GM18502 (cell line): ENCODE measurements around the gene SNX30.

Experiments used
- ATAC-seq: cut with Tn5 transposase; IDR thresholded peaks from one replicate; pipeline ENCODE4 v1.9.1; 2021; ENCODE audit warnings: mild to moderate bottlenecking; ENCODE audit not compliant: unreplicated experiment, poor library complexity

The SNX30 gene

DNA sequence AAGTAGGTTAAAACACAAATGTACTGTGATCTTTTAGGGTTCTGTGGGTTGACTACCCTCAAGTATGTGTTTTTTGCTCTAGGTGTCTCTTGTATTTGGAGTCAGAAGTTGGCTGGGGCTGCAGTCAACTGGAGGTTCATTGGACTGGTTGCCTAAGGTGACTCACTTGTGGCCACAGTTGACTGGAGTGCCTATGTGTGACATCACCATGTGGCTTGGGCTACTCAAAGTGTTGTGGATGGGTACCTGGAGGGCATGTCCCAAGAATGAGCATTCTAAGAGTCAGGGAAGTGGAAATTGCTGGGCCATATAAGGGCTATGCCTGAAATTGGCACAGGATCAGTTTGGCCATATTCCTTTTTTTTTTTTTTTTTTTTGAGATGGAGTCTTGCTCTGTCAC lies 27.4 kb downstream of the SNX30 start:
- no peak for ATAC-seq

GRCh38 chr9:112780450-112781036 lies 30.0 kb downstream of the SNX30 start:
- ATAC-seq = no peak

DNA sequence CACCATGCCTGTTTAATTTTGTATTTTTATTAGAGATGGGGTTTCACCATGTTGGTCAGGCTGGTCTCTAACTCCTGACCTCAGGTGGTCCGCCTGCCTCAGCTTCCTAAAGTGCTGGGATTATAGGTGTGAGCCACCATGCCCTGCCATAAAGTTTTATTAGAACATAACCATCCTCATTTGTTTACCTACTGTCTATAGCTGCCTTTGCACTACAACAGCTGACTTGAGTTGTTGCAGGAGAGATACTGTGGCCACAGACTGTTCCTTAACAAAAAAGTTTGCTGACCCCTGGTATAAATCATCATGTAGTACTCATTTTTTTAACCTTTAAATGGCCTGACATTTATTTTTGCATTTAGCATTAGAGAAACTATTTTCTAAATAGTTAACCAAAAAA lies 31.7 kb downstream of the SNX30 start:
- no peak for ATAC-seq

GRCh38 chr9:112783551-112783954 lies 33.0 kb downstream of the SNX30 start:
- ATAC-seq = no peak

- ATAC-seq = no peak
Measured at GRCh38 chr9:112784020-112784785, 33.6 kb downstream of the SNX30 start.

- ATAC-seq = no peak
Measured at GRCh38 chr9:112785986-112786385, 35.4 kb downstream of the SNX30 start.

DNA sequence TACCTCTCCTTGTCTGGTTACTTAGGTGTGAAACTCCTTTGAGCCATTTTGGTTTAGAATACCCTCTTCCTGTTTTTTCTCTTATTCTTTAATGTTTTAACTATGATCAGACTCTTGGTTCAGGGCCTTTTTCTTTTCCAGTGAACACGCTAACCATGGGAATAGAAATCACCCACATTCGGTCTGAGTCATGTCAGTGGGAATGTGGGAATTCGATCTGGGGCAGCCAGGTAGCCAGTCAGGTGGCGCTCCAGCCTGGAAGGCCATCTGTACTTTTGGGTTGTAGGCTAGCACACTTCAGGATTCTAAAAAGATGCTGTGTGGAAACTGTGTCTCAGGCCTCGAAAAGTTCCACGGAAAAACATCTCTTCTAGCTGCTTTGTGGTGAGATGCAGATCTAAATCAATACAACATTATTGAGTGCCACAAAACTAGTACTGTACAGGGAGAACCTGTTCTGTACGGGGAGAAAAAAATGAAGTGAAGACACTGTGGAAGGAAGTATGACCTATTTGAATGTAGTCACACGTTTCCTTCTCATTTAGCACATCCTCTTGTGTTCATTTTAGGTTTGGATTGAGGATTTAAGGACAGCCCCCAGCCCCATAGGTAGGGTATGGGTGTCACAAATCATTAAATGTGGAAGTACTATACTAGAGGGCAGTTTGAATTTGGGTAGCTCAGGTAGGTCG lies 36.4 kb downstream of the SNX30 start:
- ATAC-seq = no peak

GRCh38 chr9:112787978-112788377 lies 37.4 kb downstream of the SNX30 start:
- ATAC-seq = no peak

- ATAC-seq = no peak
Measured at GRCh38 chr9:112789473-112789872, 38.9 kb downstream of the SNX30 start.

DNA sequence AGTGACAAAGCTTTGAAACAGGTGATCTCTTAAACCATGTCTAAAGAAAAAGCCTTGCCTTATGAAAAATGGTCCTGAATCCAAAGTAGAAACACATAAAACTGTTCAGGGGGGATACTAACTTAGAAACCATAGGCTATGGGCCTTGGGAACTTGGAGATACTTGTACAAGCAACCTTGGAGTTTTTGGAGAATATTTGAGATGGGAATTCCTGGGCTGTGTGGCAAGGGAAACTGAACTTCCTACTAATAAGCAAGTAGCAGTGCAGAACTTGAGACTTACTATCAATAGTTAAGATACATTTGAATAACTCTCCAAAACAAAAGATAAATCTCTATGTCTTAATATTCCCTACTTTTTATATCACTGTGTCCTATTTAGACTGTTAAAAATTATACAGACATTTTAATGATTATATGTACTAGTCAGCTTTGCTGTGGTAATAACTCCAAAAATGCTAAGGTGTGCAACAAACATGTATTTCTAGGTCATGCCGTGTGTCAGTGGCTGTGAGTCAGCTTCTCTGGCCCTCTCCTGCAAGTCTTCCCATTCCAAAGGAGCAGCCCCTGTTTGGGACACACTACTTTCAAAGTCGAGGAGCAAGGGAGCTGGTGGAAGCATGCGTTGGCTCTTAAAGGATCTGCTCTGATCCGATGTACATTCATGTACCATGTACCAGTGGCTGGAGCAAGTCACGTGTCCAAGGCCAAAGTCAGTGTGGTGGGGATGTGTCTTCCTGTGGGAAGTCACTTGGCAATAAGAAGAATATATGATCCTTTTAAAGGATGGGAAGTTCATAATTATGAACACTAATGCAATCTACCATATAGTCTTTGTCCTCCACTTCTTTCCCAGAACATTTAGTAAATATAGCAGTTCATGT lies 39.6 kb downstream of the SNX30 start:
- no peak for ATAC-seq

GRCh38 chr9:112792670-112793069 lies 42.1 kb downstream of the SNX30 start:
- ATAC-seq = no peak

- ATAC-seq = no peak
Measured at GRCh38 chr9:112793213-112793810, 42.8 kb downstream of the SNX30 start.

DNA sequence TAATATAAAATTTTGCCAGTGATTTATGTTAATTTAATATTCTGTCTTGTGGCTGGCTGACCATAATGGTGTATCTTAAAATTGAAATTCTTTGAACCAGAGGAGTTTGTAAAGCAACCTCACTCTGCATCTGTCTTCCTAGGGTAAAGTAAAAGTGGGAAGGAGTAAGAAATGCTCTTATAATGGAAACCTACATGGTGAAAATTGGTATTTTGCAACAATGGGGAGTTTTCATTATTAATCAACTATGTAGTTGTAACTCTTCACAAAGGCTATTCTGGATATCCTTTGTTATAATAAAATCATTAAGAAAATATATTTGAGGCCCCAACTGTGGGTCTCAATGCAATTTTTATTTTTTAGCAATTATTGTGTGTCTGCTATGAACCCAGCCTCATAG lies 44.2 kb downstream of the SNX30 start:
- no peak for ATAC-seq

DNA sequence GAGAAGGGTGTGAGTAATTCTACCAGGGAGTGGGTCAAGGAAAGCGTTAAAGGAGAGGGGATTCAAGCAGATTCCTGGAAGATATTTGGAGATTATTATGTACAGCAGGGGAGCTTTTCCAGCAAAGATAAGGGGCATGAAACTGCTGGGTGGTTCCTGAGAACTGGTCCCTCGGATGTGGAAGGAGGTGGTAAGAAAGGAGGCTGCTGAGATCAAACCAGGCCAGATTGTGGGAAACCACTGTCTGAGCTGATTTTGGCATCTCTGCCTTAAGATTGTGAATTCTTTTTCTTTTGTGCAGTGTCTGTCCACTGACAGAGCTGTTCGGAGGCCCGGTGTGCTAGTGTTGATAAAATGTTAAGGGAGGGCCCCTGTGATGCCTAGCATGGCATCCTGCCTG lies 45.4 kb downstream of the SNX30 start:
- no peak for ATAC-seq

GRCh38 chr9:112796485-112796884 lies 45.9 kb downstream of the SNX30 start:
- no peak for ATAC-seq

DNA sequence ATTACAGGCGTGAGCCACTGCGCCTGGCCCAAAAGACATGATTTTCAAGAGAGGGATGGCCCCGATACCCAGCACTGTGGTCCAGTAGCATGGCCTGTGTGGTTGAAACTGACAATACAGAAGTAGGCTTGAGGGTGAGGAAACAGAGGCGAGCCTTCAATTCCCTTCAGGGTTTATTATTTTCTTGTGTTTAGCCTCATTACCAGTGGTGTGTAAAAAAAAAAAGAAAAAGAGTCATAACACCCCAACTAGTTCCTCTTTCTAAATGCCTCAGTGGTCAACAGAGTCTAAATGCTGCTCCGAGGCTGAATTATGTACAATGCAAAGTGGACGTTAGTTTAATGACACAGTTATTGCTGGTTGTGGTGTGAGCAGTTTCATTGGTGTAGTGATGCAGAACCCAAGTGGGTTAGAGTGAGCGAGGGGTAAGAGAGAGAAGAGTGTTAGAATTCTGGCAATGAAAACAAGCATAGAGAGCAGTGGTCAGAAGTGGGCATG lies 58.8 kb downstream of the SNX30 start:
- ATAC-seq = peak; percentile 99

- ATAC-seq = no peak
Measured at GRCh38 chr9:112809906-112810305, 59.3 kb downstream of the SNX30 start.

DNA sequence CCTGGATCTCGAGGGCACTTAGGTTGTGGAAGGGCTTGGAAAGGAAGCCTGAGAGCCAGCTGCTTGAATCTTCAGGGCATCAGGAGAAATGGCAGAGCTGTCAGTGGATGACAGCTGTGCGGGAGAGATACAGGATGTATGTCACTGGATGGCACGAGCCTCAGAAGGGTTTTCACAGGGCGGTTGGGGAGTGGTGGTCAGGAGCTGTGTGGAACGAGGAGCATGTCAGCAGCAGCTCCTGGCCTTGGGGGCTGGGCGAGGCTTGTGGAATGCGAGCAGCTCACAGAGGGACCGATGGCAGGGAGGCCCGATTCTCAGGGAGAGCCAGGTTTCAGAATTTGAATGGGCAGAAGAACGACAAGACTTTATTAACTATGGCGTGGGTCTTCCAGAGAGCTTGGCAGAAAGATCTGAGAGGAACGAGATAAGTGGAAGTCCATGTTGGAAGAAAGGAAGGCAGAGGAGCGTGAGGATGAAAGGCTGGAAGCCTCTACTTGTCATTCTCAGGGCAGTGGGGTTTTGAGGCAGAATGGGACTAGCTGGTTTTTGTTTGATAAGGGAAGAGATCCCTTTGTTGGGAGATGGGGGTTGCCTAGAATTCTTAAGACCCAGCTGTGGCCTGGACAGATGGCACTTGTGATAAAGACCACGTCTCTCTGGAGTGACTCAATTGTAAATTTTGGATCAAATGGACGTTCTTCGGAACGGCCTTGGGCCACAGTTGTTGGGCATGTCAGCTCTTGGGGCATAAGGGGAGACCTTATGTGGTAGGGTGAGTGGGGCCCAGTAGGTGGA lies 60.3 kb downstream of the SNX30 start:
- ATAC-seq = no peak

DNA sequence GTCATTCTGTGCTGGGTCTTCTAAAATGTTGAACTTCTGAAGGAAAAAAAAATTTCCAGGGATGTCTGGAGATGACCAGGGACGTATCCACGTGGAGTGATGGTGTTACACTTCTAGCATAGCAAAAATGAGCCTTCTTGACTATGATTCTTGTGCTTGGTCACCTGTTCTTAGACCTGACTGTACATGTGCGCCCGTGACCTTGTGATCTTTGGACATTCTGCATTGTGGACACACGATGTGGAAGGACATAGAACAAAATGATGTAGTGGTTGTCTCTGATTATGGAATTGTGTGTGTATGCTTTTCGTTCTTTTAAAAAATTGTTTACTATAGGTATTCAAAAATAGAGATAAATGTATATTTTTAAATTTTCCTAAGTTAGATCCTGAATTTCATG lies 61.0 kb downstream of the SNX30 start:
- ATAC-seq = no peak
